Measurements from ENCODE around the gene CETP. TPM values are rescaled to one million over a fixed set of nuclear protein-coding genes. Genes with fewer than 3 reads are reported as not detected.
"Not testable (repeated sequence)": the region's sequence is repeated elsewhere in the genome, so short reads cannot be mapped to it uniquely, and the experiment has no call there.

CETP gene
- total RNA-seq, 1 donor from 2014 or later = 3.1 TPM

- Histone ChIP-seq H3K9ac (ENCODE audit: low read depth in 1 of 3, low read length in 3 of 3) (no peak overlapping the region), H3K4me3 (ENCODE audit: low read length in 3 of 3) (no peak overlapping the region), H3K9me3 (ENCODE audit: control insufficient read depth in 3 of 3, low read length in 3 of 3) (no peaks in the 10 kb centered on the region), H3K36me3 (ENCODE audit: control insufficient read depth in 3 of 3, insufficient read depth in 3 of 3, low read length in 3 of 3) (no peaks in the 10 kb centered on the region), H3K27me3 (ENCODE audit: control insufficient read depth in 3 of 3, insufficient read depth in 3 of 3, low read length in 3 of 3) (no peaks in the 10 kb centered on the region), H3K27ac (ENCODE audit: low read depth, low read length) (no peak overlapping the region), H3K4me1 (ENCODE audit: control insufficient read depth in 3 of 3, insufficient read depth in 3 of 3, low read length in 3 of 3) (peaks cover 0 to 7% (median 3%) of the 10 kb centered on the region in 3 donors)
These were observed 9.4 kb downstream of the CETP start for GRCh38 chr16:56970934-56971767.

- H3K36me3 ChIP-seq (ENCODE audit: control insufficient read depth in 3 of 3, insufficient read depth in 3 of 3, low read length in 3 of 3) = no peaks in the 10 kb centered on the region
These were observed 10.0 kb downstream of the CETP start for GRCh38 chr16:56971768-56972043.

GRCh38 chr16:56972403-56973293, 10.9 kb downstream of the CETP start:
- H3K4me1 ChIP-seq (ENCODE audit: control insufficient read depth in 3 of 3, insufficient read depth in 3 of 3, low read length in 3 of 3) = peaks cover 0 to 4% (median 3%) of the 10 kb centered on the region in 3 donors
- H3K36me3 ChIP-seq (ENCODE audit: control insufficient read depth in 3 of 3, insufficient read depth in 3 of 3, low read length in 3 of 3) = no peaks in the 10 kb centered on the region
- no peak overlapping the region for H3K4me3 ChIP-seq (ENCODE audit: low read length in 3 of 3)
- H3K9me3 ChIP-seq (ENCODE audit: control insufficient read depth in 3 of 3, low read length in 3 of 3) = no peaks in the 10 kb centered on the region
- no peak overlapping the region for H3K9ac ChIP-seq (ENCODE audit: low read depth in 1 of 3, low read length in 3 of 3)
- no peak overlapping the region for H3K27ac ChIP-seq (ENCODE audit: low read depth, low read length)
- no peaks in the 10 kb centered on the region for H3K27me3 ChIP-seq (ENCODE audit: control insufficient read depth in 3 of 3, insufficient read depth in 3 of 3, low read length in 3 of 3)

More at GRCh38 chr16:56971768-56972043, 10.0 kb downstream of the CETP start:
- Histone ChIP-seq H3K9me3 (ENCODE audit: control insufficient read depth in 3 of 3, low read length in 3 of 3) (no peaks in the 10 kb centered on the region), H3K9ac (ENCODE audit: low read depth in 1 of 3, low read length in 3 of 3) (no peak overlapping the region), H3K4me3 (ENCODE audit: low read length in 3 of 3) (no peak overlapping the region), H3K27me3 (ENCODE audit: control insufficient read depth in 3 of 3, insufficient read depth in 3 of 3, low read length in 3 of 3) (no peaks in the 10 kb centered on the region), H3K4me1 (ENCODE audit: control insufficient read depth in 3 of 3, insufficient read depth in 3 of 3, low read length in 3 of 3) (peaks cover 0 to 4% (median 3%) of the 10 kb centered on the region in 3 donors), H3K27ac (ENCODE audit: low read depth, low read length) (no peak overlapping the region)

GRCh38 chr16:56973294-56973689, 11.5 kb downstream of the CETP start:
- Histone ChIP-seq H3K27me3 (ENCODE audit: control insufficient read depth in 3 of 3, insufficient read depth in 3 of 3, low read length in 3 of 3) (no peaks in the 10 kb centered on the region), H3K9me3 (ENCODE audit: control insufficient read depth in 3 of 3, low read length in 3 of 3) (no peaks in the 10 kb centered on the region)

GRCh38 chr16:56973899-56974298, 12.1 kb downstream of the CETP start:
- not testable (repeated sequence) for H3K9ac ChIP-seq (ENCODE audit: low read depth in 1 of 3, low read length in 3 of 3); H3K36me3 ChIP-seq (ENCODE audit: control insufficient read depth in 3 of 3, insufficient read depth in 3 of 3, low read length in 3 of 3); H3K9me3 ChIP-seq (ENCODE audit: control insufficient read depth in 3 of 3, low read length in 3 of 3); H3K4me1 ChIP-seq (ENCODE audit: control insufficient read depth in 3 of 3, insufficient read depth in 3 of 3, low read length in 3 of 3); H3K27me3 ChIP-seq (ENCODE audit: control insufficient read depth in 3 of 3, insufficient read depth in 3 of 3, low read length in 3 of 3); H3K27ac ChIP-seq (ENCODE audit: low read depth, low read length); H3K4me3 ChIP-seq (ENCODE audit: low read length in 3 of 3)

More at GRCh38 chr16:56973294-56973689, 11.5 kb downstream of the CETP start:
- no peaks in the 10 kb centered on the region for H3K36me3 ChIP-seq (ENCODE audit: control insufficient read depth in 3 of 3, insufficient read depth in 3 of 3, low read length in 3 of 3)
- peaks cover 0 to 4% (median 3%) of the 10 kb centered on the region in 3 donors for H3K4me1 ChIP-seq (ENCODE audit: control insufficient read depth in 3 of 3, insufficient read depth in 3 of 3, low read length in 3 of 3)
- H3K9ac ChIP-seq (ENCODE audit: low read depth in 1 of 3, low read length in 3 of 3) = no peak overlapping the region
- H3K27ac ChIP-seq (ENCODE audit: low read depth, low read length) = no peak overlapping the region
- H3K4me3 ChIP-seq (ENCODE audit: low read length in 3 of 3) = no peak overlapping the region

GRCh38 chr16:56974549-56975300, 13.0 kb downstream of the CETP start:
- no peaks in the 10 kb centered on the region for H3K27me3 ChIP-seq (ENCODE audit: control insufficient read depth in 3 of 3, insufficient read depth in 3 of 3, low read length in 3 of 3)
- no peaks in the 10 kb centered on the region for H3K36me3 ChIP-seq (ENCODE audit: control insufficient read depth in 3 of 3, insufficient read depth in 3 of 3, low read length in 3 of 3)
- no peak overlapping the region for H3K9ac ChIP-seq (ENCODE audit: low read depth in 1 of 3, low read length in 3 of 3)
- H3K4me3 ChIP-seq (ENCODE audit: low read length in 3 of 3) = no peak overlapping the region
- H3K9me3 ChIP-seq (ENCODE audit: control insufficient read depth in 3 of 3, low read length in 3 of 3) = no peaks in the 10 kb centered on the region
- no peak overlapping the region for H3K27ac ChIP-seq (ENCODE audit: low read depth, low read length)
- peaks cover 0 to 4% (median 3%) of the 10 kb centered on the region in 3 donors for H3K4me1 ChIP-seq (ENCODE audit: control insufficient read depth in 3 of 3, insufficient read depth in 3 of 3, low read length in 3 of 3)

- Histone ChIP-seq H3K27me3 (ENCODE audit: control insufficient read depth in 3 of 3, insufficient read depth in 3 of 3, low read length in 3 of 3) (no peaks in the 10 kb centered on the region), H3K4me3 (ENCODE audit: low read length in 3 of 3) (no peak overlapping the region), H3K4me1 (ENCODE audit: control insufficient read depth in 3 of 3, insufficient read depth in 3 of 3, low read length in 3 of 3) (peaks cover 0 to 4% (median 3%) of the 10 kb centered on the region in 3 donors), H3K9ac (ENCODE audit: low read depth in 1 of 3, low read length in 3 of 3) (no peak overlapping the region), H3K27ac (ENCODE audit: low read depth, low read length) (no peak overlapping the region), H3K36me3 (ENCODE audit: control insufficient read depth in 3 of 3, insufficient read depth in 3 of 3, low read length in 3 of 3) (no peaks in the 10 kb centered on the region), H3K9me3 (ENCODE audit: control insufficient read depth in 3 of 3, low read length in 3 of 3) (no peaks in the 10 kb centered on the region)
These were observed 14.0 kb downstream of the CETP start for GRCh38 chr16:56975714-56976113.

- H3K9ac ChIP-seq (ENCODE audit: low read depth in 1 of 3, low read length in 3 of 3) = no peak overlapping the region
- peaks cover 0 to 3% (median 0%) of the 10 kb centered on the region in 3 donors for H3K4me1 ChIP-seq (ENCODE audit: control insufficient read depth in 3 of 3, insufficient read depth in 3 of 3, low read length in 3 of 3)
- H3K27me3 ChIP-seq (ENCODE audit: control insufficient read depth in 3 of 3, insufficient read depth in 3 of 3, low read length in 3 of 3) = no peaks in the 10 kb centered on the region
- no peak overlapping the region for H3K27ac ChIP-seq (ENCODE audit: low read depth, low read length)
- no peak overlapping the region for H3K4me3 ChIP-seq (ENCODE audit: low read length in 3 of 3)
- no peaks in the 10 kb centered on the region for H3K36me3 ChIP-seq (ENCODE audit: control insufficient read depth in 3 of 3, insufficient read depth in 3 of 3, low read length in 3 of 3)
- no peaks in the 10 kb centered on the region for H3K9me3 ChIP-seq (ENCODE audit: control insufficient read depth in 3 of 3, low read length in 3 of 3)
These were observed 15.5 kb downstream of the CETP start for GRCh38 chr16:56977216-56977615.

- Histone ChIP-seq H3K27ac (ENCODE audit: low read depth, low read length) (no peak overlapping the region), H3K27me3 (ENCODE audit: control insufficient read depth in 3 of 3, insufficient read depth in 3 of 3, low read length in 3 of 3) (no peaks in the 10 kb centered on the region), H3K4me1 (ENCODE audit: control insufficient read depth in 3 of 3, insufficient read depth in 3 of 3, low read length in 3 of 3) (no peaks in the 10 kb centered on the region), H3K9ac (ENCODE audit: low read depth in 1 of 3, low read length in 3 of 3) (no peak overlapping the region), H3K4me3 (ENCODE audit: low read length in 3 of 3) (no peak overlapping the region), H3K36me3 (ENCODE audit: control insufficient read depth in 3 of 3, insufficient read depth in 3 of 3, low read length in 3 of 3) (no peaks in the 10 kb centered on the region), H3K9me3 (ENCODE audit: control insufficient read depth in 3 of 3, low read length in 3 of 3) (no peaks in the 10 kb centered on the region)
These were observed 16.2 kb downstream of the CETP start for GRCh38 chr16:56977823-56978430.

Measured in skeletal muscle tissue (tissue), 4 donors.